GM18498 (cell line): ENCODE results near the gene CMKLR1.

Source experiments
- ATAC-seq: cut with Tn5 transposase; IDR thresholded peaks from one replicate; pipeline ENCODE4 v1.9.1; 2021; ENCODE audit warnings: mild to moderate bottlenecking, moderate library complexity; ENCODE audit not compliant: unreplicated experiment

CMKLR1 gene

DNA sequence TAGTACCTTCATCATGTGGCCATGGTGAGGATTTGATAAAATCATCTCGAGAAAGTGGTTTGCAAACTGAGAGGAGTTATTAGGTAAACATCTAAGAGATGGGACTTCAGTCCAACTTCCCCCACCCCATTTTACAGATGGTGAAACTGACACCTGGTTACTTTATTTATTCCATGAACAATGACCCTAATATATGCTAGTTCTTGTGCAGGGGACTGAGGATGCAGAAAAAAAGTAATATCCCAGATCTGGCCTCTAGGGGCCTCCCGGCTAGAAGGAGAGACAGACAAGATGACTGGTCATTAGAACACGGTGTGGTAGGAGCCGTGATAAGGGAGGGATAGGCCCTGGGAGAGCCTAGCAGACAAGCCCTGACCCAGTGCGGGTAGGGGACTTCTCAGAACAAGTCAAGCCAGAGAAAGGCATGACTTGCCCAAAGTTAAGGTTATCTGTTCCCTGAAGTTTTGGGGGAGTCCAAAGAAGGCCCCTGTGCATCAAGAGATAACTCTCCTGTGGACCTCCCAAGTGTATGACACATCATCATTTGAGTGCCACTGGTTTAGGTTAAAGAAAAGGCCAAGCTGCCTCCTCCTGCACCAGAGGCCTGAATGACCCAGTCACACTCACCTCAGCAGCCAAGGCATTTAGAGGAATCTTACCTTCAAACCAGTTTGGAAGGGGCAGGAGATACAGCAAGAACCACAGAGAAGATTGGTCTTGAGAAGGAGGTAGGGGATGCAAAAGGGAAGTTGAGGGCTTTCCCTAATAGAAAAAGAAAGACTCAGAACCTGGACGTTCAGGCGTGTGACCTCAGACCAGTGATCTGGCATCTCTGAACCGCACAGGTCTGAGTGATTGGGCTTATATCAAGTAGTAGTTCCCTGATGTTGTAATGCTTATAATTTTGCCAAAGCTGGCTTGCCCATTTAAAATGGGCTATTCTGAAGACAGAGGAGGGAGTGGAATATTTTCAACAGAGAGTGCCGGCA is 1.6 kb downstream of the CMKLR1 start:
- ATAC-seq: peak; percentile 33

DNA sequence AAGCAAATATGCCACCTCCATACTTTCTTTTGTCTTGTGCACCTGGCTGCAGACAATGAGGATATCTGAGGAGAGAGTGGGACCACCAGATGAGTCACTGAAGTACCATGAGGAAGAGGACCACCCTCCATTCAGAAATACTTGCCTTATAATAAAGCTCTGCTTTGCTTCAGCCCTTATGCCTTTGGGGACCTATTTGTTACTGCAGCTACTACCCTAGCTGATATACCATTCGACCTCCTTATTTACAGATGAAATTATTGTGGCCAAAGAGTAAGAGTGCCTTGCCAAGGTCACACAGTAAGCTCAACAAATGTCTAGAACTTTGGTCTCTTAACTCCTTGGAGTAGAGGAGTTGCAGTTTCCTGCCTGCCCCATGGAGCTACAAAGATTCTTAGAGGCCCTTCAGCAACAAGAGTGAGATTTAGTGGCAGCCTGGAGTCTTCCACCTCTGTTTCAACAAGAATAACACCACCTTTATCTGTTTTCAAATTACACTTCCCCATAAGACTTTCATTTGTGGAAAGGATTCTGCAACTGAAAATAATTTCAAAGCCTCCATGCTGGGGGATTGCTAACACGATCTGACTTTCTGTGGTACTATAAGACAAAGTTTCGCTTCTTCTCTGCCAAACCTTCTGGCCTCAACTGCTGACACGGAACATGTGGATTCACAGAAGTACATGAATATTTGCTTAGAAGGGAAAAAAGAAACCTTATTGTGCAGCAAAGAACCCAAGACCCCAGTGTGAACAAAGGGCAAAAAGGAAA is 3.6 kb downstream of the CMKLR1 start:
- peak; percentile 74 for ATAC-seq

DNA sequence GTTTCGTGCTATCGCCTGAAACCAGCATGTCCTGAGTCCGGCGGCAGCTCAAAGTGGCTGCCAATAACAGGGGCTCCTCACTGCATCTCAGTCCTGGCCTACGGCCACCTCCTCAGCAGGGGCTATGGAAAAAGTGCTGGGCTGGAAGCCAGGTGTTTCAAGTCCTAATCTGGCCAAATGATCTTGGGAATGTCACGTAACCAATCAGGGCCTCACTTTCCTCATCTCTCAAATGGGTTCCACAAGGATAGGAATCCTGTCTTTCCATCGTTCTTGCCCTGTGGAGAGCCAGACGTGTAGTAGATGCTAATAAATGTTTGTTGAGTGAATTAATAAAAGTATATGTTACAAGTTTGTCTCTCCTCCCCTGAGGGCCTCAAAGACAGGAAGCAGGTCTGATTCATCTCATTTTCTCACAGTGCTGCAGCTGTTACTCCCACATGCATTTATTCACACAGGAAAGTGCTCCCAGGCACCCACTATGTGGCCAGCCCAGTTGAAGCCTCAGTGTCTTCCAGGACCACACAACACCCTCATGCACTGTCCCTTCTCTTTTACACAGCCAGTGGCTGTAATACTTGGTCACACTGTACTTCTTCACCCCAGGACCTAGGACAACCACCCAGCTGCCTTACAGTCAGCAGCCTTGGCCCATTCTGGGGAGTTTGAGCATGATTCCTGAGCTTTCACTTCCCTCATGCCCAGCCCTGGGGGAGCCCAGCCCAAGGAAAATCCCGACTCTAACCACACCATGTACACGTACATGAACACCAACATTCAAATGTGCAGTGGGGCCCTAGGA is 5.0 kb downstream of the CMKLR1 start:
- peak; percentile 46 for ATAC-seq

DNA sequence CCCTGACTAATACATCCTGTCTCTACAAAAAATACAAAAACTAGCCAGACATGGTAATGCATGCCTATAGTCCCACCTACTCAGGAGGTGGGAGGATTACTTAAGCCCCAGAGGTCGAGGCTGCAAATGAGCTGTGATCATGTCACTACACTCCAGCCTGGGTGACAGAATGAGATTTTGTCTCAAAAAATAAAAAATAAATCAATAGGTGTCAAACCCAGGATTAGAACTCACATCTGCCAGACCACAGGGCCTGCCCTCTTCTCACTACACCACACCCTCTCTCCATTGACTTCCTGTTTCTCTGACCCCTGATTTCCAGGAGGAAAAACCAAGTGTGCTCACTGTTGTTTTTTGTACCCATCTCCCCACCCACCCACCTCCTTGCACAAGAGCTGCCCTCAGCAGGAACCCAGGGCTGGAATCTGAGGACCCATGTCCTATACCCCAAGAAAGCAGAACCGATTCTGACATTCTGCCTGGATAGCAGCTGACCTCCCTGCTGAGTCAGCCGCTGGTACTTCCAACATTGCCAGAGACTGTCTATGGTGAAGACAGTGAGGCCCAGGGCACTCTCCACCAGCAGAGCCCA is 6.2 kb downstream of the CMKLR1 start:
- no peak for ATAC-seq

DNA sequence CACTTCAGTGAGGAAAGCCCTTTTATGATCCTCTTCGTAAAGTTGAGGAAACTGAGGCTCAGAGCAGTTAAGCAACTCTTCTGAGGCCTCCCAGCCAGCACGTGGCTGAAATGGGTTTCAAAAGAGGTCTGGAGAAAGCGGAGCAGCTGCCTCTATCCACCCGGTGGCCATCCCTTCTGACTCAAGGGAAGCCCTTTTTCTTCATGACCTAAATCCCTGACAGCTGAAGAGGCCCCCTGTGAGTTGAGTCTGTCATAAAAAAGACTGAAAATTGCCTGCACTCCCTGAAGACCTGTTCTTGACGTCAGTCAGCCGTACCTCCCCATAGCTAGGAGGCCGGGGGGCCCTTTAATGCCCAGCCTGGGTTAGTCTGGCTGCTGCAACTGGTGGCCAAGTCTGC is 10.7 kb downstream of the CMKLR1 start:
- no peak for ATAC-seq

DNA sequence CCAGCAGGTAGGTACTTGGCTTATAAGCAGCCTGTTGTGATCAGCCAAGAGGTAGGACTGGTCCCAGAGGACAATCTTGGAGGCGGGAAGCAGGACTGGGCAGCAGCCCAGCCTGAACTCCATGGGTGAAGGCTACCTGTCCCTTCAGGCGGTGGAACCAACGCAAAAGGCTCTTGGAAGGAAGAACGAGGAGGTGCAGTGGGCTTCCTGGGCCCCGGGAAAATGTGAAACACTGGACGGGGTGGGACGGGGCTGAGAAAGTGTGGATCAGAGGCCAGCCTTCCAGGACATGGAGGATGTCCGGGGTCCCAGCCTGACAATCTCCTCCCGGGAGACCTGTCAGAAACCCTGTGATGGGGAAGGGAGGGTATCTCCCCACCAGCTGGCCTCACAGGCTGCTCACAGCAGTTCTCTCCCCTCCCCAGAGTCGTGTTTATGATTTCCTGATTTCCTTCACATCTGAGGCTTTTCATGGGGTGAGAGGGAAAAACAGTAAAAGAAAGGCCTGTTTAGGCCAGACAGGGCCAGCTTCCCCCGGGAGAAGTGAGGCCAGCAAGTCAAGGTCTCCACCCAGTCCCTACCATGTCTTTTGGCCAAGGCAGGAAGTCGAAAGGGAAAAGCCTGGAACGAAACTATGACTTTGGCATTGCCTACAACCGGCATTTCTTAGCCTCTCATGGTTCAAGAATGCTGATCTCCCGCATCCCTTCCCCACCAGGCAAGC is 11.3 kb downstream of the CMKLR1 start:
- no peak for ATAC-seq

DNA sequence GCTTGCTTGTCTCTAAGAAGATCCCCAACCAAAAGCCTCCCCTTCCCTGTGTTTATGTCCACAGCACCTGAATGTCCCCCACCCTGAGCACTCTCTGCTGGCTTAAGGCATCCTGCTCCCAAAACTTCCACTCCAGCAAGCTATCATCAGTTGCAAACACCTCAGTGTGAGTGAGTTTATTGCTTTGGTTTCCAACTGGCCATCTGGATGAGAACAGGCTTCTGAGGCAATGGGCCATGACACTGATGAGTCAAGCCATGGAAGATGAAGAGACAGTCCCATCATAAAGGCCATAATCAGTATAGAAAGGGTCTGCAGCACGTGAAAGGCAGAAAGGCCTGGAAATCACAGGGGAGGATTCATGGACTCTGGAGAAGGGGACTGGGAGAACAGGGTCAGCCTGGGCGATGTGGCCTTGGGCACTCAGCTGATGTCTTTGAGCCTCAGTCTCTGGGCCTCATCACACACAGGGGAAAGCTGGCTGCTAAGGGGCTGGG is 12.8 kb downstream of the CMKLR1 start:
- ATAC-seq: no peak

DNA sequence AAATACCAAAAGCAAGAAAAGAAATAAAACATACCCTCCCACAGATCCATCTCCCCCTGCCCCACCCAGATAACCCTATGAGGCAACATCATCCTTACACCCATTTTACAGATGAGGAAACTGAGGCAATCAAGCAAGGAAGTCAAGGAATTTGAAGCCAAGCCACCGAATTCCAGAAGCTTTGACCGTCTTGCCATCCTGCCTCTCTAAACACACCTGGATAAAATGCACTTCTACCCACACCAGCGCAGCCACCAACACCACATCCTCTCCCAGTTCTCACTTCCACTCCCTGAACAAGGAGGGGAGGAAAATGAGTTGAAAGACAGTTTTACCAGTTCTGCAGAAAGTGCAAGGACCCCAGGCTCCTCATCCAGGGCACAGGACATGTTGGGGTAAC is 13.6 kb downstream of the CMKLR1 start:
- ATAC-seq: no peak

DNA sequence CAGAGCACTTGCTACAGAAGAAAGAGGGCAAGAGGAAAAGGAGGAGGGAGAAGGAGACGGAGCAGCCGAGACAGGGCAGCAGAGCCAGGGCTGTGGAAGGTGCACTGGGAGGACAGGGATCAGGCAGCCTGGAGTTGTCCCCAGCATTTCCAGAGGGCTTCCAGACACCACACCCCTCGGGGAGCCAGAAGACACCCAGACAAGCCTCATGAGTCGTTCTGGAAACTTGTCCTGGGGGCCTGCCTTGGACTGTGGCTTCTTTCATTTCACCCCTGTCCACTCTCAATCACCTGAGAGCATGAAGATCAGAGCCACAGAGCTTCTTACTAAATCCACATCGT is 14.1 kb downstream of the CMKLR1 start:
- ATAC-seq: no peak

DNA sequence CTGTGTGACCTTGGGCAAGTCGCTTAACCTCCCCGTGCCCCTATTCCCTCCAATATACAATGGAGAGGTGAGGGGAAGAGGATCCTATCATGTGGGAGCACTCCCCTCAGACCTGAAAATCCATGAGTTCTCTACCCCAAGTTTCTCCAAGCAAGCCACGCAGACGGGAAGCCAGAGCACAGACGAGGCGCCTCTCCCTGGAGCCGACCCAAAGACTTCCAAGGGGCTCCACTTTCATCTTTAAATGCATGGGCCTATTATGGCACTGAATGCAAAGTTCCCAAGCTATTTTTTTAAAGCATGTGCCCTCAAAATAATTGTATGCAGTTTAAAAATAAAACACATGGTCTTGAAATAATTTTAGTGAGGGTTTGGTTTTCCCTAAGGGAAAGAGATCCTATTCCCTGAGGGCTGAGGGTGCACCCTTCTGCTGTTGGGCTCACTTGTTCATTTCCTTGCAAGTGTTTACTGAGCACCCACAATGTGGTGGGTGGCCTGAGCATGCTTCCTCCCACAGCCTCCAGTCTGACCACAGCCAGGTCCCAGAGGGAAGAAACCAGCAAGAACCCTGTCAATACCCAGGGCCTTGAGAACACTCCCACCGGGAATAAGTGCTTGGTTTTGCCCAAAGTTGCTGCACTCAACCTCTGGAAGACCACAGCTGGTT is 14.6 kb downstream of the CMKLR1 start:
- no peak for ATAC-seq

DNA sequence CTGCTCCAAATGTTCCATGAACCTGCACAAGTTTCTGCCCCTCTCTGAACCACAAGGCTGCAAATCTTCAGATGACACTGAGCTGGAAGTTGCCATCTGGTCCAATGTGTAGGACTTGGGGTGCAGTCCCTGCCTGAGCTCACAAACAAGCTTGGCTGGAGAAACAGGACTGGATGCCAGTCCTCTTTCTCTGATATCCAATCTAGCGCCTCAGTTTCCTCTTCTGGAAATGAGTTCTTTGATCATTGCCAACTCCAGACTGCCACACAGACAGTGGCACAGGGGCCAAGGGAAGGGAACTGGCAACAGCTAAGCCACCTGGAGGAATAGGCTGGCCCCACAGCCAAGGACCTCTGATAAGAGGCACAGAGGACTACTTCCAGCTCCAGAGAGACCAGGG is 15.5 kb downstream of the CMKLR1 start:
- no peak for ATAC-seq

DNA sequence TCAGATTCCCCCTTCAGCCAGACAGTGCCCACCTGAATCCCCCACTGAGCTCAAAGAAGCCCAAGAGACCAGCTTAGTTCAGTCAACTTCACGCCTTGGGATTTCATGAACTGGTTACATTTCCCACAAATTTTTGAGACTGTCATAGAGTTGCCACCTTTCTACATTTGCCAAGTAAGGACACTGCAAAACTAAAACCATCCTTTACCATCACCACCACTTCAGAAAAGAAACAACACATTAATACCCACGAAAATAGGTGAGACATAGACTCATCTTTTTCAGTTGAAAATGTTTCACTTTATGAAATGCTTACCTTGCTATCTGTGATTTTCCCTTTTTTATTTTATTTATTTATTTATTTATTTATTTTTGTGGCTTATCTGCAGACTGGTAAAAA is 16.1 kb downstream of the CMKLR1 start:
- ATAC-seq: no peak

DNA sequence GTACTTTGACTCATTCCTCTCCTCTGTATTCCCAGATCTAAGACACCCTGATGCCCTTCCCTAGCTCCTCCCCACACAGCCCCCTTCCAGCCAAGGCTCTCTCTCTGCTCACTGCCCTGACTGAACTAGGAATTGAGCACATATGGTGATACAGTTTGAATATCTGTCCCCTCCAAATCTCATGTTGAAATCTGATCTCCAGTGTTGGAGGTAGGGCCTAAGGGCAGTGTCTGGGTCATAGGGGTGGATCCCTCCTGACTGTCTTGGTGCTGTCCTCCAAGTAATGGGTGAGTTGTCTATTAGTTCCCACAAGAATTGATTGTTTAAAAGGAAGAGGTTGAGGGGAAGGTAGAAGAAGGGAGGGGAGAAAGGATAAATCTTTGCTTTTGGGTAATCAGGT is 17.4 kb downstream of the CMKLR1 start:
- ATAC-seq: no peak

DNA sequence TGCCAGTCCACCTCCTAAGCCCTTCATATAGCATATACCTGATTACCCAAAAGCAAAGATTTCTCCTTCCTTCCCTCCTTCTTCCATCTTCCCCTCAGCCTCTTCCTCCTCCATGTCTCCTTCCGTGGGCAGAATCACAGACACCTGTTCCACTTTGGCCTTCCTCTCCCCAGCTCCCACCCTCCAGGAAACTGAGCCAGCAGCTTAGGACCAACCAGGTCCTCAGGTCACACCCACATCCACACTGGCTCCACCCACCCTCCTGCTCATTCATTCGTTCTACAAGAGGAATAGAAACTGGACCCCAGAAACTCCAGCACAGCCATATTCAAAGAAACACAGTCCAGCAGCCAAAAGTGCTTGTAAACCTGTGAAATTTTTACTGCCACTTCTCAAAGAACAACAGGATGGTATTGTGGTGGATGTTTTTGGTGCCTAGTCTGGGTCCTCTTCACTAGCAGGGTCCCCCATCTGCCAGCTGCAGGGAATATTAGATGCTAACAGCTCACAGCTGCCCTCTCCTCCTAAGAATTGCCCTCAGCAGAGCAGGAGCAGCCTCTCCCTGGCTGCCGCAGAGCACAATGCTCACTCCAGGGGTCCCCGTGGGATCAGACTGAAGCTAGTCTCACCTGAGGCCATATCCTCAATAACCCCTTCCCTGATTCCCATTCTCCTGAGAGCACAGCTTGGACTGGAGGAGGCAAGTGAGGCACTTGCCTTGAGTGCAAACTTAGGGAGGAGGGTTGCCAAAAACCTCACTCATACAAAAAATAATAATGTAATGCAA is 18.4 kb downstream of the CMKLR1 start:
- ATAC-seq: peak; percentile 59

DNA sequence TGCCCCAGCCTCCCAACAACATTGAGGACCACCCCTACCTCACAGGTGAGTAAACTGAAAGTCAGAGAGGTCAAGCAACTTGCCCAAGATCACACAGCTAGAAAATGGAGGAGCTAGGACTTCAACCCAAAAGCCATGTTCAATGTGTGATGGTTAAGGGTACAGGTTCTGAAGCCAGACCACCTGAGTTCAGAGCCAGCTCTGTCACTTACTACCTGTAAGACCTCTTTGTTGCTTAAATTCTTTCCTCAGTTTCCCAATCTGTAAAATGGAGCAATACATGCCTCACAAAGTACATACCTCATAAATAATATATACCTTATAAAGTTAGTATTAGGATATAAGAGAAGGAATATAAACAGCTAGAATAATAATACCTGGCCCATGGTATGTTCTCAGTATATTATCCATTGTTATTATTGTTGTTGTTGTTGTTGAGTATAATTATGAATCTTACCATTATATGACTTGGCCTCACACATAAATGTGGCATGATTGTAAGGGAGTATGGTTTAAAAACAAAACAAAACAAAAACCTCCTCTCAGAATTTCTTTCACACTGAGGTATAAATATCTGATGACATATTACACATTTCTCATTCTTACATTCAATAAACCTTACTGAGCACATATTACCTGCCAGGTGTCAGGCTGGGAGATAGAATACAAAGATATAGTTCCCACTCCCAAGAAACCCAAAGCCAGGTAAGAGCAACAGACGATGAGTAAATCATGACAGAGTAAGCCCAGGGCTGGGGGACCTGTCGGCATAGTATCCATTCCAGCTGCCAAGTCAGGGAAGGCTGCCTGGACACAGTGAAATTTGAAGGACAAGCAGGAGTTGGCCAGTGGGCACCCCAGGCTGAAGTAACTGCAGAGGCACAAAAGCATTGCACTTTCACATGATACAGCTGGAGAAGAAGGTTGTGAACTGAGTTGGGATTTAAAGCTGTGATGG is 19.6 kb downstream of the CMKLR1 start:
- peak; percentile 56 for ATAC-seq

DNA sequence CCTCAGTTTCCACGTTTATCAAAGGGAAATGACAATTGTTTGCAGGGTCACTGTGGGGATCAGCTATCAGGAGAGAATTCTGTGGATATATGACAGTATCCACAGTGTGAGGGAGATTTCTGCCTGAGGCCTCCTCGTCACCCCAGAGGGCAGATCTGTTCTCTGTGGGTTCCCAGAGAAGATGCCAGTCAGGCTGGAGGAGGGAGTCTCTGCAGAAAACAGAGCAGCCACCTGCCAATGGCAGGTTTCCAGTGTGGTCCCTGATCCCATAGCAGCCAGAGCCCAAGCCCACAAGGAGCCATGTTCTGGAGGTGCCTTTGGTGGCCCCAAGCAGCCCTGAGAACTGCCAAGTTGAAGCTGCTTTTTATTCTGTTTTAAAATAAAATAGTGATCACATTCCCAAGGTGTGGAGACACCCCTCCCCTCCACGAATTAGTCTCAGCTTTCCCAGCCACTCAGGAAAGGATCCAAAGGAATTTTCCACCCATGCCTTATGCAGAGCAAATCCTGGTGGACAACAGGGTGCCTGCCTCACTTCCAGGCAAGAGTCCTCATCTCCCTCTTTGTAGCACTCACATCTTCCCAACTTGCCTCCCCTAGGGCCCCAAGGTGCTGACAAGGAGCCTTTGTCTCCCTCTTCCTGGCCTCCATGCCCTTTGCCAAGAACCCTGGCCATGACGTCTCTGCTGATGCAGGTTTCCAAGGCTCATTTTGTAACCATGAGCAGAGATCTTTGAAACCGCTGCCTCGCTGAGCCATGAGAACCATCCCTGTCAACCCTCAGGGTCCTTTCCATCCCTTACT is 20.4 kb downstream of the CMKLR1 start:
- no peak for ATAC-seq
